HEK293 (cell line): ENCODE results near the gene PPP1R27.

ENCODE experiments used
- CTCF ChIA-PET: fragments of 350-600 bp; formaldehyde crosslinking; extraction: SDS; loops from one replicate; lab custom pipeline; 2021; ENCODE audit warnings: antibody characterized with exemption; lab: Yijun Ruan, JAX
- POLR2A ChIA-PET: fragments of 300-600 bp; formaldehyde crosslinking; extraction: SDS; loops from one replicate; lab custom pipeline; 2020; ENCODE audit warnings: antibody characterized with exemption, inconsistent platforms; lab: Yijun Ruan, JAX
- H3K27ac ChIP-seq: fragments of 200-500 bp; sonication (Bioruptor generic); 2 replicates; pipeline ENCODE4 v1.5.1; 2014; ENCODE audit warnings: low read depth, low read length, control low read depth, inconsistent platforms; ENCODE audit errors: extremely low read depth
- H3K36me3 ChIP-seq, 2 experiments: fragments of 200-500 bp in 1 of 2; sonication (Bioruptor generic) in 1 of 2; 1 replicate in 1 of 2; 2 replicates in 1 of 2; pipeline ENCODE4 v1.5.1; 2014 to 2017; ENCODE audit warnings: inconsistent platforms in 2 of 2, low read length in 2 of 2; ENCODE audit not compliant: control insufficient read depth in 2 of 2, insufficient read depth in 1 of 2
- H3K4me1 ChIP-seq: fragments of 200-500 bp; sonication (Bioruptor generic); 2 replicates; pipeline ENCODE4 v1.5.1; 2014; ENCODE audit warnings: mild to moderate bottlenecking, low read length, inconsistent platforms; ENCODE audit not compliant: control insufficient read depth, insufficient read depth
- H3K4me3 ChIP-seq: 2 replicates; pipeline ENCODE4 v1.5.1; 2011; ENCODE audit warnings: low read depth, mild to moderate bottlenecking, control low read depth, low read length, moderate library complexity
- H3K9me3 ChIP-seq: fragments of 200-500 bp; sonication (Bioruptor generic); 2 replicates; pipeline ENCODE4 v1.5.1; 2014; ENCODE audit warnings: low read depth, low read length, inconsistent platforms; ENCODE audit not compliant: control insufficient read depth, insufficient read depth
- GLI2 ChIP-seq: fragments of 450-650 bp; formaldehyde crosslinking; IDR thresholded peaks from 2 replicates; pipeline ENCODE4; 2017; ENCODE audit warnings: missing biosample characterization, missing genetic modification characterization, low read depth, borderline replicate concordance
- SCRT2 ChIP-seq: fragments of 450-650 bp; formaldehyde crosslinking; IDR thresholded peaks from 2 replicates; pipeline ENCODE4 v1.5.1; 2016; ENCODE audit warnings: missing biosample characterization, missing genetic modification characterization
- SP3 ChIP-seq: fragments of 450-650 bp; formaldehyde crosslinking; IDR thresholded peaks from 2 replicates; pipeline ENCODE4 v1.5.1; 2016; ENCODE audit warnings: missing biosample characterization, missing genetic modification characterization
- ZBTB17 ChIP-seq: fragments of 450-650 bp; formaldehyde crosslinking; IDR thresholded peaks from 2 replicates; pipeline ENCODE4 v1.5.1; 2016; ENCODE audit warnings: missing biosample characterization, missing genetic modification characterization
- ZBTB26 ChIP-seq: fragments of 450-650 bp; formaldehyde crosslinking; optimal IDR thresholded peaks from 2 replicates; pipeline ENCODE3; 2016; ENCODE audit warnings: missing biosample characterization, mild to moderate bottlenecking, missing genetic modification characterization
- ZFHX2 ChIP-seq: fragments of 450-650 bp; formaldehyde crosslinking; conservative IDR thresholded peaks from 2 replicates; pipeline ENCODE4 v1.5.1; 2016; ENCODE audit warnings: missing biosample characterization, missing genetic modification characterization
- ZIC2 ChIP-seq: fragments of 450-650 bp; formaldehyde crosslinking; IDR thresholded peaks from 2 replicates; pipeline ENCODE4 v1.5.1; 2016; ENCODE audit warnings: missing biosample characterization, missing genetic modification characterization
- ZNF341 ChIP-seq: fragments of 450-650 bp; formaldehyde crosslinking; IDR thresholded peaks from 2 replicates; pipeline ENCODE4; 2016; ENCODE audit warnings: low read depth, missing biosample characterization, missing genetic modification characterization
- ZNF473 ChIP-seq: fragments of 450-650 bp; formaldehyde crosslinking; IDR thresholded peaks from 2 replicates; pipeline ENCODE4 v1.5.1; 2017; ENCODE audit warnings: missing biosample characterization, missing genetic modification characterization
- ZNF529 ChIP-seq: fragments of 450-650 bp; formaldehyde crosslinking; IDR thresholded peaks from 2 replicates; pipeline ENCODE4 v1.5.1; 2017; ENCODE audit warnings: missing genetic modification characterization, missing biosample characterization; ENCODE audit not compliant: insufficient replicate concordance
- ZNF623 ChIP-seq: fragments of 450-650 bp; formaldehyde crosslinking; IDR thresholded peaks from 2 replicates; pipeline ENCODE4 v1.5.1; 2016; ENCODE audit warnings: missing biosample characterization, missing genetic modification characterization
- ZNF629 ChIP-seq: fragments of 450-650 bp; formaldehyde crosslinking; IDR thresholded peaks from 2 replicates; pipeline ENCODE4 v1.5.1; 2017; ENCODE audit warnings: missing biosample characterization, missing genetic modification characterization
- ZNF768 ChIP-seq: fragments of 450-650 bp; formaldehyde crosslinking; IDR thresholded peaks from 2 replicates; pipeline ENCODE4 v1.5.1; 2018; ENCODE audit warnings: missing biosample characterization, mild to moderate bottlenecking, missing genetic modification characterization
- ZNF777 ChIP-seq: fragments of 450-650 bp; formaldehyde crosslinking; IDR thresholded peaks from 2 replicates; pipeline ENCODE4 v1.5.1; 2017; ENCODE audit warnings: missing biosample characterization, missing genetic modification characterization, borderline replicate concordance
- TF ChIP-seq, protein P1 (sequence below): fragments of 450-650 bp; formaldehyde crosslinking; IDR thresholded peaks from 2 replicates; pipeline ENCODE4 v1.5.0; 2017; ENCODE audit warnings: missing biosample characterization, missing genetic modification characterization, borderline replicate concordance
- TF ChIP-seq, protein P2 (sequence below): fragments of 450-650 bp; formaldehyde crosslinking; IDR thresholded peaks from 2 replicates; pipeline ENCODE4 v1.5.1; 2017; ENCODE audit warnings: missing biosample characterization, missing genetic modification characterization

PPP1R27 gene

GRCh38 chr17:81839301-81839700 is 4.5 kb upstream of the PPP1R27 start (continued):
- TF ChIP-seq GLI2: no peak
- TF ChIP-seq SCRT2 (tag by site-specific recombination): no peak
- no peak for TF ChIP-seq SP3 (tag by site-specific recombination)

DNA sequence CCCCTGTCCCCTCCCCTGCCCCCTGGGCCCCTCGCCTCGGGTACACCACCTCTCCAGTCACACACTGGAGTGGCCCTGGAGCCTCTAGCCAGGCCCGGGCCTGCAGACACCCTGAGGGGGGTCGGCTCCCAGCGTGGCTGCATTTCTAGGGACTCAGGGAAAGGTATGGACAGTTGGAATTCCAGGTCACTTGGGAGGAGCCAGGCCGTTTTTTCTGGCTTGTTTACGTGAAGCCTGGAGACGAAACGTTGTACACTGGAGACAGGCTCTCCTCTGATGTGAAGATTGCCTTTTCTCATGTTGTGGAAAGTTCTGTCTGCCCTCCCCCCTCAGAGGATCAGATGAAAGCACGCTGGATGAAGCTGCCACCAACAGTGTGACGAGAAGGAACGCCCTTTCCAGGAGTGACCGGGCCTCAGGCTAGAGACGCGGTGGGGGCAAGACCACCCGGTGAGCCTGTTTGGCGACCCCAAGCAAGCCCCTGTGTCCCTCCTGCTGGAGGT is 4.0 kb upstream of the PPP1R27 start:
- CTCF ChIA-PET: no interaction called here
- Histone ChIP-seq H3K4me3 (no peak overlapping the region), H3K4me1 (no peaks in the 10 kb centered on the region), H3K27ac (no peak overlapping the region), H3K9me3 (no peaks in the 10 kb centered on the region), H3K36me3 (peaks cover 0 to 19% of the 10 kb centered on the region in 2 experiments; a peak in 2 of 3 replicates)
- TF ChIP-seq ZNF529 (tag by site-specific recombination) (no peak), ZBTB17 (tag by site-specific recombination) (0 out of 2 replicates have a peak, but pooled peaks have one; percentile 15), ZIC2 (tag by site-specific recombination) (0 out of 2 replicates have a peak, but pooled peaks have one; percentile 13)
- TF ChIP-seq, protein P1, sequence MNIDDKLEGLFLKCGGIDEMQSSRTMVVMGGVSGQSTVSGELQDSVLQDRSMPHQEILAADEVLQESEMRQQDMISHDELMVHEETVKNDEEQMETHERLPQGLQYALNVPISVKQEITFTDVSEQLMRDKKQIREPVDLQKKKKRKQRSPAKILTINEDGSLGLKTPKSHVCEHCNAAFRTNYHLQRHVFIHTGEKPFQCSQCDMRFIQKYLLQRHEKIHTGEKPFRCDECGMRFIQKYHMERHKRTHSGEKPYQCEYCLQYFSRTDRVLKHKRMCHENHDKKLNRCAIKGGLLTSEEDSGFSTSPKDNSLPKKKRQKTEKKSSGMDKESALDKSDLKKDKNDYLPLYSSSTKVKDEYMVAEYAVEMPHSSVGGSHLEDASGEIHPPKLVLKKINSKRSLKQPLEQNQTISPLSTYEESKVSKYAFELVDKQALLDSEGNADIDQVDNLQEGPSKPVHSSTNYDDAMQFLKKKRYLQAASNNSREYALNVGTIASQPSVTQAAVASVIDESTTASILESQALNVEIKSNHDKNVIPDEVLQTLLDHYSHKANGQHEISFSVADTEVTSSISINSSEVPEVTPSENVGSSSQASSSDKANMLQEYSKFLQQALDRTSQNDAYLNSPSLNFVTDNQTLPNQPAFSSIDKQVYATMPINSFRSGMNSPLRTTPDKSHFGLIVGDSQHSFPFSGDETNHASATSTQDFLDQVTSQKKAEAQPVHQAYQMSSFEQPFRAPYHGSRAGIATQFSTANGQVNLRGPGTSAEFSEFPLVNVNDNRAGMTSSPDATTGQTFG: no peak
- TF ChIP-seq, protein P2, sequence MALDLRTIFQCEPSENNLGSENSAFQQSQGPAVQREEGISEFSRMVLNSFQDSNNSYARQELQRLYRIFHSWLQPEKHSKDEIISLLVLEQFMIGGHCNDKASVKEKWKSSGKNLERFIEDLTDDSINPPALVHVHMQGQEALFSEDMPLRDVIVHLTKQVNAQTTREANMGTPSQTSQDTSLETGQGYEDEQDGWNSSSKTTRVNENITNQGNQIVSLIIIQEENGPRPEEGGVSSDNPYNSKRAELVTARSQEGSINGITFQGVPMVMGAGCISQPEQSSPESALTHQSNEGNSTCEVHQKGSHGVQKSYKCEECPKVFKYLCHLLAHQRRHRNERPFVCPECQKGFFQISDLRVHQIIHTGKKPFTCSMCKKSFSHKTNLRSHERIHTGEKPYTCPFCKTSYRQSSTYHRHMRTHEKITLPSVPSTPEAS (tag by site-specific recombination): no peak
- POLR2A ChIA-PET: interaction anchor here (1.2 to 1.4 kb wide), 2 partner anchors 19 to 136 kb away, joined by 3 to 4 read pairs; partner anchors contain the start of gene MRPL12

GRCh38 chr17:81837641-81838040 is 2.8 kb upstream of the PPP1R27 start:
- Histone ChIP-seq H3K4me3 (no peak overlapping the region), H3K36me3 (peaks cover 0 to 7% of the 10 kb centered on the region in 2 experiments; a peak in 2 of 3 replicates), H3K9me3 (no peaks in the 10 kb centered on the region), H3K27ac (no peak overlapping the region), H3K4me1 (no peaks in the 10 kb centered on the region)
- TF ChIP-seq ZNF629 (peak; percentile 18; the same call in 1 of the 2 replicates), ZNF768 (tag by site-specific recombination) (no peak)
- ChIA-PET POLR2A (interaction anchor here (0.7 to 1.2 kb wide), 2 partner anchors 18 to 23 kb away, joined by 3 read pairs; no protein-coding TSS in a partner anchor), CTCF (no interaction called here)

- POLR2A ChIA-PET: interaction anchor here (1.0 to 2.0 kb wide), 10 partner anchors 10 to 92 kb away, joined by 3 to 10 read pairs (median 4); partner anchors contain the start of gene P4HB
- H3K4me3 ChIP-seq: peak overlapping the region; percentile 77
- H3K4me1 ChIP-seq: no peaks in the 10 kb centered on the region
- CTCF ChIA-PET: interaction anchor here (0.7 to 3.0 kb wide), 5 partner anchors 12 to 104 kb away, joined by 3 to 12 read pairs (median 4); no protein-coding TSS in a partner anchor
- H3K36me3 ChIP-seq: peaks cover 0 to 4% of the 10 kb centered on the region in 2 experiments; a peak in 1 of 3 replicates
- H3K9me3 ChIP-seq: no peaks in the 10 kb centered on the region
- H3K27ac ChIP-seq: peak overlapping the region; percentile 95
- TF ChIP-seq ZNF473 (tag by site-specific recombination) (no peak), ZNF341 (0 out of 2 replicates have a peak, but pooled peaks have one; percentile 26), ZBTB26 (tag by site-specific recombination) (no peak), ZFHX2 (tag by site-specific recombination) (peak; percentile 45), ZNF623 (tag by site-specific recombination) (0 out of 2 replicates have a peak, but pooled peaks have one; percentile 9), ZNF777 (tag by site-specific recombination) (no peak)
- TF ChIP-seq, protein P1: no peak
Measured at GRCh38 chr17:81833921-81834830, 674 bp downstream of the PPP1R27 start.
